Fibroblast of lung (primary cell): ENCODE data around the gene STON1.

Experiments used
- EZH2 ChIP-seq: IDR thresholded peaks from 2 replicates; pipeline ENCODE4 v1.5.1; 2012; ENCODE audit warnings: low read length, control low read depth, mild to moderate bottlenecking; ENCODE audit errors: missing control alignments
- TF ChIP-seq, protein P1 (sequence below), 2 donors: IDR thresholded peaks in 1 of 2; conservative IDR thresholded peaks in 1 of 2; 1 replicate in 1 of 2; 2 replicates in 1 of 2; pipeline ENCODE4 v1.5.1; 2011 to 2012; ENCODE audit warnings: low read length in 2 of 2, control low read depth in 1 of 2, inconsistent platforms in 1 of 2, low read depth in 1 of 2, mild to moderate bottlenecking in 1 of 2

DNA sequence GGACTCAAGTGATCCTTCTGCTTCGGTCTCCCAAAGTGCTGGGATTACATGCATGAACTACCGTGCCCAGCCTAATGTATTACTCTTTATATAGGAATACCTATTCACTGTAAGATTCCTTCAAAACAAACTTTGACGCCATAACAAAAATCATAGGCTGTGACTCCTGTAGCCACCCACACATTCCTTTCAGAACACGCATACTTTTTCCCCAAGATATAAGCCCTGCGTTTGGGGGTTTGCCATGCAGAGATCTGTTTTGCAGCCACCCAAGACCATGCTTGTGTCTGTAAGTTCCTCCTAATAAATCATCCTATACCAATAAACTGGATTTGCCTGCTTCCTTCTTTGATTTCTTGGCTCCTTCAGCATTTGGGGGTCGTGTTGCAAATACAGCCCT lies 46.0 kb upstream of the STON1 start:
- TF ChIP-seq EZH2: no peak
- TF ChIP-seq, protein P1, sequence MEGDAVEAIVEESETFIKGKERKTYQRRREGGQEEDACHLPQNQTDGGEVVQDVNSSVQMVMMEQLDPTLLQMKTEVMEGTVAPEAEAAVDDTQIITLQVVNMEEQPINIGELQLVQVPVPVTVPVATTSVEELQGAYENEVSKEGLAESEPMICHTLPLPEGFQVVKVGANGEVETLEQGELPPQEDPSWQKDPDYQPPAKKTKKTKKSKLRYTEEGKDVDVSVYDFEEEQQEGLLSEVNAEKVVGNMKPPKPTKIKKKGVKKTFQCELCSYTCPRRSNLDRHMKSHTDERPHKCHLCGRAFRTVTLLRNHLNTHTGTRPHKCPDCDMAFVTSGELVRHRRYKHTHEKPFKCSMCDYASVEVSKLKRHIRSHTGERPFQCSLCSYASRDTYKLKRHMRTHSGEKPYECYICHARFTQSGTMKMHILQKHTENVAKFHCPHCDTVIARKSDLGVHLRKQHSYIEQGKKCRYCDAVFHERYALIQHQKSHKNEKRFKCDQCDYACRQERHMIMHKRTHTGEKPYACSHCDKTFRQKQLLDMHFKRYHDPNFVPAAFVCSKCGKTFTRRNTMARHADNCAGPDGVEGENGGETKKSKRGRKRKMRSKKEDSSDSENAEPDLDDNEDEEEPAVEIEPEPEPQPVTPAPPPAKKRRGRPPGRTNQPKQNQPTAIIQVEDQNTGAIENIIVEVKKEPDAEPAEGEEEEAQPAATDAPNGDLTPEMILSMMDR (conservative IDR thresholded peaks at IDR 0.05 in 1 of 2, IDR thresholded peaks at IDR 0.05 in 1 of 2; ENCODE audit: low read depth in 1 of 2, low read length in 2 of 2): no peak
